ENCODE measurements around the gene KLHL30. TPM values are rescaled to one million over a fixed set of nuclear protein-coding genes. Genes with fewer than 3 reads are reported as not detected.

The KLHL30 gene
- total RNA-seq, 1 donor from 2014 or later: 0.71 TPM

DNA sequence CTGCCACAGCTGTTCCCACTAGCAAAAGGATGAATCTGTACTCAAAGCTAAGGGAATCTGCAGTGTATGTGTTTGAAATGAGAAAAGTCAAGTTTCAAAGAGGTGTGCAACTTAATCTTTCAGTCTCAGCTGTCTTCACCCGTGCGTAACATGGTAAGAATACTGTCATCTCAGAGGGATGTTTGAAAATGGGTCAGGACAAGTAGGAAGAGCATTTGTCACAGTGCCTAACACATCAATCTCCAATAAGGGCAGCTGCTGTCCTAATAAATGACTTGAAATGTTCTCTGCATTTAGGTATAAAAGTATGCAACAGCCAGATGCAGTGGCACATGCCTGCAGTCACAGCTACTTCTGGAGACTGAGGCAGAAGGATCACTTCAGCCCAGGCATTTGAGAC lies 52.0 kb downstream of the KLHL30 start:
- no peaks in the 10 kb centered on the region for H3K4me1 ChIP-seq
- no peaks in the 10 kb centered on the region for H3K9me3 ChIP-seq
- H3K27me3 ChIP-seq (ENCODE audit: low read depth): no peaks in the 10 kb centered on the region
- no peak for DNase-seq
- peaks cover 93% of the 10 kb centered on the region for H3K36me3 ChIP-seq
- no peak overlapping the region for H3K27ac ChIP-seq
- intact Hi-C loops (cut with DNase I): no loop called here
- TF ChIP-seq, protein P1, sequence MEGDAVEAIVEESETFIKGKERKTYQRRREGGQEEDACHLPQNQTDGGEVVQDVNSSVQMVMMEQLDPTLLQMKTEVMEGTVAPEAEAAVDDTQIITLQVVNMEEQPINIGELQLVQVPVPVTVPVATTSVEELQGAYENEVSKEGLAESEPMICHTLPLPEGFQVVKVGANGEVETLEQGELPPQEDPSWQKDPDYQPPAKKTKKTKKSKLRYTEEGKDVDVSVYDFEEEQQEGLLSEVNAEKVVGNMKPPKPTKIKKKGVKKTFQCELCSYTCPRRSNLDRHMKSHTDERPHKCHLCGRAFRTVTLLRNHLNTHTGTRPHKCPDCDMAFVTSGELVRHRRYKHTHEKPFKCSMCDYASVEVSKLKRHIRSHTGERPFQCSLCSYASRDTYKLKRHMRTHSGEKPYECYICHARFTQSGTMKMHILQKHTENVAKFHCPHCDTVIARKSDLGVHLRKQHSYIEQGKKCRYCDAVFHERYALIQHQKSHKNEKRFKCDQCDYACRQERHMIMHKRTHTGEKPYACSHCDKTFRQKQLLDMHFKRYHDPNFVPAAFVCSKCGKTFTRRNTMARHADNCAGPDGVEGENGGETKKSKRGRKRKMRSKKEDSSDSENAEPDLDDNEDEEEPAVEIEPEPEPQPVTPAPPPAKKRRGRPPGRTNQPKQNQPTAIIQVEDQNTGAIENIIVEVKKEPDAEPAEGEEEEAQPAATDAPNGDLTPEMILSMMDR (IDR thresholded peaks at IDR 0.05): no peak
- no peak for ATAC-seq
- H3K4me3 ChIP-seq: no peak overlapping the region

Other genes with a start within 250 kb of the KLHL30 start
- gene UBE2F, start 171.7 kb upstream of the KLHL30 start, total RNA-seq: 59.5 TPM
- gene SCLY, start 77.7 kb upstream of the KLHL30 start, total RNA-seq: 12.4 TPM
- 0.09 TPM for gene ESPNL, start 38.3 kb upstream of the KLHL30 start, total RNA-seq
- gene ERFE, start 20.3 kb downstream of the KLHL30 start, total RNA-seq: not detected
- 43.4 TPM for gene ILKAP, start 65.0 kb downstream of the KLHL30 start, total RNA-seq
- 6.1 TPM for gene HES6, start 101.4 kb downstream of the KLHL30 start, total RNA-seq
- 24.9 TPM for gene PER2, start 149.9 kb downstream of the KLHL30 start, total RNA-seq
- 21.7 TPM for gene TRAF3IP1, start 181.8 kb downstream of the KLHL30 start, total RNA-seq